GM18508 (cell line): ENCODE results near the gene RBM20.

Source experiments
- ATAC-seq: cut with Tn5 transposase; IDR thresholded peaks from one replicate; pipeline ENCODE4 v1.9.1; 2021; ENCODE audit warnings: moderate number of reproducible peaks; ENCODE audit not compliant: insufficient read depth, unreplicated experiment

The RBM20 gene

DNA sequence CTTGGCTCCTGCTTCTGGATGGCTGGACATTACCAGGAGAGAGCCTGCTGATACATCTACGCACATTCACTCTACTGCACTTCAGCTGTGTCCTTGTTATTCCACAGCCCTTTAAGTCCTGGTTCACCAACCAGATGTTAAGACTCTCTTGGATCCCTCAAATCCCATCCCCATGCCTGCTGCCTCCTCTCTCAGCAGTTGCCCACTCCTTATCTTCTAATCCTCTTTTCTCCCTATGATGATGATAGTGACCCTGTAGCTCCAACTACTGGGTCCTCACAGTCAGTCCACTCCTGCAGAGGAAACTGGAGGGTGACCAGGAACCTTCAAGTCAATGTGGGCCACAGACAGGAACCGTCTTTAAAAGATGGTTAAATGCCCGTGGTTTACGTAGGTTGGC lies 131.3 kb downstream of the RBM20 start:
- no peak for ATAC-seq

DNA sequence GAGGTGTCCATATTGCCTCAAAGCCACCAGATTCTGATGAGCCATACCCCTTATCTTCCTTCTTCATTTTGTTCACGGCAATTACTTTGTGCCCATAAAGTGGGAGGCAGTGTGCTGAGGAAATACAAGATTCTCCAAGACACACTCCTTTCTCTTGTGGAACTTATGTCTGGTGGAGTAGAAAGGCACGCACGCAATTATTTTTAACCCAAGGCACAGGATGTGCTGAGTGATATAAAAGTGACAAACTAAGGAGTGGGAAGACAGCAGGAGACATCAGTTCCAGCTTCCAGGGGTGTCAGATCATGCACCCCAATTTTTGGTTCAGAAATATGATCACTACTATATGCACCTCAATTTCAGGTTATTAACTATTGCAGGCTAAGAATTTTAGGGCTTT lies 132.9 kb downstream of the RBM20 start:
- no peak for ATAC-seq

DNA sequence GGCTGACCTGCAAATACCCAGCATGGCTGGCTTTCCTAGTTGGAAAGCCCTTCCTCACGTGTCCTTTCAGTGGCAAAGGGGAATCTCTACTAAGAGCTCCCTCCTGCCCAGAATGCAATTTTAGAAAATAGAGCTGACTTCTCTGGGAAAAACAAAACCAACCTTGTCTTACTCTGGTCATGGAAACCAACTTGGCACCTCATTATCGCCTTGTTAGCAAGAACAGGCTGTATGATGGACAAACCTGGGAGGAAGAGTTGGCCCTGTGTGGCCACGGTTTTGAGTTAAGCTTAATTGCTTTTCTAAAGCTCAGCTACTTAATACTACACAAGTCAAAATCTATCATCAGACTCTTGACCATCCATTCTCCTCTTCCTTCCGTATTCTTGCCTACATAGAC lies 133.5 kb downstream of the RBM20 start:
- no peak for ATAC-seq

DNA sequence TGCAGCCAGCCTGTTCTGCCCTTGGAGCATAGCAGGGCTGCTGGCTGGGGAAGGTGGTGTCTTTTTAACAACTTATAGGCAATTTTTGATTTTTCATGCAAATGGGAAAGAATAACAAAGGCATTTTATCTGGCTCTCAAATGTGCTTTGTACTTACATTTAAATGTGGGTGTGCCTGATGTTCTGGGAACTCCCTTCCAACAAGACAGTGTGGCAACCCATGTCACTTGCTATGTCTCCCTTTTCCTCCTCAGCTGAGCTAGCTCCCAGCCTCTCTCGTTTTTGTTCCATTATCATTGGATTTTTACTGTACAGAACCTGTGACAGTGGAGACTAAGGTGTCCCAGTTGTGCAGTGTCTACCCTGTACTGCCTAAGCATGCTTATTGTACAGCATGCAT lies 134.1 kb downstream of the RBM20 start:
- no peak for ATAC-seq

DNA sequence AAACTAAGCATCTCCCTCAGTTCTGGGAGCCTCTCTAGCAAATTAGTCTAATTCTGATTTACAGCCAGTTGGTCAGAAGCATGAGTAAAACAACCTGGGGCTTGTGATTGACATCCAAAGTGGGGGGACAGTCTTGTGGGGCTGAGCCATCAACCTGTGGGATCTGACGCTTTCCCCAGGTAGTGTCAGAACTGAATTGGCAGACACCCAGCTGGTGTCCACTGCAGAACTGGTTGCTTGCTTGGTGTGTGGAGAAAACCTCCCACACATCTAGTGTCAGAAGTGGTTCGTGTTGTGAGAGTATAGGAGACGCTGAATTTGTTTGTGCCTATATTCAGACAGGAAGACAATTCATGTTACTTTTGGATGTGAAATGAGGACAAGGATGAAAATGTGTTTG lies 135.4 kb downstream of the RBM20 start:
- no peak for ATAC-seq

DNA sequence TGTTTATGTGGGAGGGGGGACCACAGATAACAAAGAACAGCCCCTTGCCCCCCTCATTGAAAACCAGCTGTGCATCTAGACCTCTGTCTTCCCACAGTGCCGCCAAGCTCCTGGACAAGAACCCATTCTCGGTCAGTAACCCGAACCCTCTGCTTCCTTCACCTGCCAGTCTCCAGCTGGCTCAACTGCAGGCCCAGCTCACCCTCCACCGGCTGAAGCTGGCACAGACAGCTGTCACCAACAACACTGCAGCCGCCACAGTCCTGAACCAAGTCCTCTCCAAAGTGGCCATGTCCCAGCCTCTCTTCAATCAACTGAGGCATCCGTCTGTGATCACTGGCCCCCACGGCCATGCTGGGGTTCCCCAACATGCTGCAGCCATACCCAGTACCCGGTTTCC lies 136.6 kb downstream of the RBM20 start:
- ATAC-seq, result no peak

DNA sequence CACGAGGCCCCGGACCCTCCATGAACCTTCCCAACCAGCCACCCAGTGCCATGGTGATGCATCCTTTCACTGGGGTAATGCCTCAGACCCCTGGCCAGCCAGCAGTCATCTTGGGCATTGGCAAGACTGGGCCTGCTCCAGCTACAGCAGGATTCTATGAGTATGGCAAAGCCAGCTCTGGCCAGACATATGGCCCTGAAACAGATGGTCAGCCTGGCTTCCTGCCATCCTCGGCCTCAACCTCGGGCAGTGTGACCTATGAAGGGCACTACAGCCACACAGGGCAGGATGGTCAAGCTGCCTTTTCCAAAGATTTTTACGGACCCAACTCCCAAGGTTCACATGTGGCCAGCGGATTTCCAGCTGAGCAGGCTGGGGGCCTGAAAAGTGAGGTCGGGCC lies 137.0 kb downstream of the RBM20 start:
- no peak for ATAC-seq

DNA sequence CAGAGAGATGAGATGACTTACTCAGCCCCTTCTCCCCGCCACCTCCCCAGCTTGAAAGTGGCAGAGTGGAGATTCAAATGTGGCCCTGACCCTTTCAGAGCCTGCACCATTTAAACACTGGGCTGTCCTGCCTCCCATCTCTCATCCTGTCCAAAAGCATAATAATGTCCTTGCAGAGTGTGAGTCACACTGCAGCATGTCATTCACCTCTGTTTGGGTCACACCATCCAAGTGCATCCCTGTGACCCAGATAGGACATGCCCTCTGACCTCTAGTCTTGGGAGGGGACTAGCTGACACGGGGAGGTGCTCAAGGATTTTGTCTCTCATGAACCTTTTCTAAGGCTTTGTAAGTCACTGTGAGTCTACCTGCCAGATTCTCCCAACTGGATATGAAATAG lies 138.5 kb downstream of the RBM20 start:
- no peak for ATAC-seq

DNA sequence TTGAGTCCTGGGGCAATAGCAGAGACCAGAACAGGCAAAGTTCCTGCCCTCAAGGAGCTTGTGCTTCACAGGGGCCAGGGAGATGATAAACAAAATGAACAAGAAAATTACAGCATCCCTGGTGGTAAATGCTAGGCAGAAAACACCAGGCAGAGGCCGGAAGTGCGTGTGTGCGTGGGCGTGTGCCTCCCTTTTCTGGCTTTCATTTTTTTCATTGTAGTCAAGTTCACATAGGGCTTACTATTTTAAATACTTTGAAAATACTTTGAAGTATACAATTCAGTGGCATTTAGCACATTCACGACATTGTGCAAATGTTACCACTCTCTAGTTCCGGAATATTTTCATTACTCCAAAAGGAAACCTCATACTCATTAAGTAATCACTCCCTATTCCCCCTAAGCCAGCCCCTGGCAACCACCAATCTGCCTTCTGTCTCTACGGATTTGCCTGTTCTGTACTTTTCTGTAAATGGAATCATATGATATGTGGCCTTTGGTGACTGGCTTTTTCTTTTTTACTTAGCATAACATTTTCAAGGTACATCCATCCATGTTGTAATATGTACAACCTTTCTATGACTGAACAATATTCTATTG lies 139.5 kb downstream of the RBM20 start:
- no peak for ATAC-seq

DNA sequence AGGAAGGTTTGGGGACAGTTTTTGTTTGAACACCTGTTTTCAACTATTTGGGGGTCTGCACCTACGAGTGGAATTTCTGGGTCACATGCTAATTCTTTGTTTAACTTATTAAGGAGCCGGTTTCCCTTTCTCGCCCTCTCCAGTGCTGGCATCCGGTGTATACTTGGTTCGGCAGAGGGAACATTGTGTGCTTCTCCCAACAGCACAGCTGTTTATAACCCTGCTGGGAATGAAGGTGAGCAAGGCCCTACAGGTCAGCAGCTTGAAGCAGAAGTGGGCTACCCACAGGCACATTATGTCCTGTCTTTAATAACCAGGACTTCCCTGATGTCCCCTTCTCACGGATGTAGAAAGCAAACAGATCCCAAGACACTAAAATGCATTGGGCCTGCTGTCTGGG lies 140.1 kb downstream of the RBM20 start:
- ATAC-seq, result no peak

DNA sequence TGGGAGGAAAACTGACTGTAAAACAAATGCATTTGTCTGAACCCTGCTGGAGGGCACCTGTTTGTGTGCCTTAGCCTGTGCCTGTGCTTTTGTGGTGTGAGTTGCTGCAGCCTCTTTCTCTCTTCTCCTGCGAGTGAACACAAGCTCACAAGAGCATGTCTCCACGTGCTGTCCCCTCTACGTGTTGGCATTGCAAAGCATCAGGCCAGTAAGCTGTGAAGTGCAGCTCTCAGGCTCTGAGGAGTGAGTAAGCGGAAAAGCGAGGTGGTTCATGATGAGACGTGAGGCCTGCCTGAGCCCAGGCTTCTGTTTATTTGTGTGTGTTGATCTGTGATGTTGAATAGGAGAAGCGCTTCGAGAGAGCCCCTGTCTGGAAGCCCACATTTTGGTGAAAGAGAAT lies 142.0 kb downstream of the RBM20 start:
- no peak for ATAC-seq

DNA sequence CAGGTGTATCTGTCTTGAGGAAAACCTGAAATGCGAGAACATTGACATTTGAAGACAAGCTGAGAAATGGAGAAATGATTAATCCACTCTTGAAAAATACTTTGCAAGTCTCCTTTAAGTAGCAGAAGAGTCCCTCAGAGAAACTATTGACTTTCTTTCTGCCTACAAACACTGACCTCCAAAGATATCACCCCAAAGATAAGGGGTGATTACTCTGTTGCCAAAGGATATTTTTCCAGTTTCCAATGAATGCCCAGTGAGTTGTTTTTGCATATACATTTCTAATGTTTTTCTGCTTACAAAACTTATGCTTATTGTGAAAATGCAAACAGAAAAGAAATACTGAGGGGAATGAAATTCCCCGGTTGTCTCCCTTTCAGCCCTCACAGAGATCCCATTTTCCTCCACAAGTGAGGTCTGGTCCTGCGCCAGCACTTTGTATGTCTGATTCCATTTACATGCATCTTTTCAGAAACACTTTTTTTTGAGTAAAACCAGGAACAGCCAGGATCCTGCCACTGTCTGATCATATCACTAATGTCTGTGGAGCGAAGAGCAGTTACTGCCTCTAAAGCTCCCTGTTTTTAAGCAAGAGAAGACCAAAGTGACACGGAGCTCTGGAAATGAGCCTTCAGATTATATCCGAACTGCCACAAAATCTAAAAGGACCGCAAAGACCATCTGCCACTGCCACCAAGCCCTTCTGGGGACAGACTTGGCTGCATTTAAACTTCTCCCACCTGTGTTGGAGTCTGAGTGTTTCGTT lies 144.7 kb downstream of the RBM20 start:
- no peak for ATAC-seq

DNA sequence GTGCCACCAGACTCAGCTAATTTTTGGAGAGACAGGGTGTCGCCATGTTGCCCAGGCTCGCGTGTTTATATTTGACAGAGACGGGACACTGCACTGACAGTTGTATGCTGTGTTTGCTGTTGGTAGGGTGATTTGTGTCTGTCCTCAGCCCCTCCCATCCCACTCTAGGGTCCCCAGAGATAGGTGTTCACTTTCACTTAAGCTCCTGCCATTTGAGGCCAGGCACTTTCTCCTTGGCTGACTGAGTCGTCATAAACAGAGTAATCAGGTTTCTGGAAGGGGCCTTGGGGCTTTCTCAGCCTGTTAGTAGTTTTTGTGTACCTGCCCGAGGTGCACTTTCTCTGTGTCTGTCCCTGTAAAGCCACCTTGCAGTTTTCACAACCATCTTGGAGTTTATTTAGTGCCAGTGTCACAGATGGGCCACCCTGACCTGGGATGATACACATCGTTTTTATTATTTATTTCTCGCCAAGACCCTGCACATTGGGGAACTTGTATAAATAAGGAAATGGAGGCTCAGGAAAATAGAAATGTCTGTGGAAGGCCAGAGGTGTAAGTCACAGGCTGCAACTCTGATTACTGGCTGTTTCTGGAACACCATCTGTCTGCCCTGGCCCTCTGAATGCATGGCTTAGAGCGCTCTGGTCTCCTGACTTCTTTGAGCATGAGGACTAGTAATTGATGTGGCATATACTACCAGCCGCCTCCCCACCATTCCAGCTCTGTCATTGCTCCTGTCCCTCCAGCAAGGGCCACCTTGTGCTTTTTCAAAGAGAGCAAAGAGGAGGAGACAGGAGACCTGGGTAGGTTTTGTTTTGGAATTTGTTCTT lies 145.7 kb downstream of the RBM20 start:
- no peak for ATAC-seq

DNA sequence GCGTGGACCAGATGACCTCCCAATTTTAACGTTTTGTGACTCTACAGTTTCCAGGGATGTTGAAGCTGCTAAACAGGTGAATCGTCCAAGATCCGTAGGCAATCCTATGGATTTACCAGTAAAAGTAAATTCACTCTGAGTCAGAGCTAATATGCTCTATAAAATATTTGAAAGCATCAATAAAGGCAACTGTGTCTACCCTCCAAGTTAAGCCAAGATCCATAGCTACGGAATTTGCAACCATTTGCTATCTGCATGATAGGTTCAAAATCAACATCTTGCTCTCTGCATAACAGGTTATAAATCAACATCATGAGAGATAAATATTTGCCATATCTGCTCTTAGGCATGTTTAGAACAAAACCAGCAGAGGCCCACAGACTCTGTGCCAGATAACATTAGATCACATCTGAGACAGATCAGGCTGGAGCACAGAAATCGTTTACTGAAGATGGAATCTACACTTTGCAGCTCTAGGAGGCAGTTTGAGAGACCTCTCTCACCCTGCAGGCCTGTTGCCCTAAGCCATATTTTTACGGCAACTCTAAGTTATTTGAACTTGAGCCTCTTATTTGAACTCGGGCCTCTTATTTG lies 146.9 kb downstream of the RBM20 start:
- no peak for ATAC-seq

DNA sequence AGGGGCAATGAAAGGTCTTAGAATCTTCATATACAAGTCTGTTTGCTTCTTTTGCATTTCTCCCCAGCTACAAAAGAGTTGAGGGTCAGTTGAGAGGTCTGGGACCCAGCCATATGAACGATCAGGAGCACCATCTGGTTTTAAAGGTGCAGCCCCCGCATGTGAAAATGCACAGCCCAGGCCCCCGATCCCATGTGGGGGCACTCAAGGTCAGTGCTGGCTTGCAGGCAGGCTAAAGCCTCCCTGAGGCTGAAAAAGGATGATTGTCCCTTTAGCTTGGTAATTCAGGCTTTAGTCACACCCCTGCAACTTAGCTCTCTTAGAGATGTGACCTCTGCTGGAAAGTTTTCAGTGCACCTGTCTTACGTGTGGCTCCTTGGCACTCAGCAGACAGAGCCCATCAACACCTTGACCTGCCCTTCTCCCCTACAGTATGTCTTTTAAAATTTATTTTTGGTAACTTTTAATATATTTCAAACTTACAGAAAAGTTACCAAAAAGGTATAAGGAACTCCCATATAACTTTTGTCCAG lies 147.5 kb downstream of the RBM20 start:
- ATAC-seq, result no peak

DNA sequence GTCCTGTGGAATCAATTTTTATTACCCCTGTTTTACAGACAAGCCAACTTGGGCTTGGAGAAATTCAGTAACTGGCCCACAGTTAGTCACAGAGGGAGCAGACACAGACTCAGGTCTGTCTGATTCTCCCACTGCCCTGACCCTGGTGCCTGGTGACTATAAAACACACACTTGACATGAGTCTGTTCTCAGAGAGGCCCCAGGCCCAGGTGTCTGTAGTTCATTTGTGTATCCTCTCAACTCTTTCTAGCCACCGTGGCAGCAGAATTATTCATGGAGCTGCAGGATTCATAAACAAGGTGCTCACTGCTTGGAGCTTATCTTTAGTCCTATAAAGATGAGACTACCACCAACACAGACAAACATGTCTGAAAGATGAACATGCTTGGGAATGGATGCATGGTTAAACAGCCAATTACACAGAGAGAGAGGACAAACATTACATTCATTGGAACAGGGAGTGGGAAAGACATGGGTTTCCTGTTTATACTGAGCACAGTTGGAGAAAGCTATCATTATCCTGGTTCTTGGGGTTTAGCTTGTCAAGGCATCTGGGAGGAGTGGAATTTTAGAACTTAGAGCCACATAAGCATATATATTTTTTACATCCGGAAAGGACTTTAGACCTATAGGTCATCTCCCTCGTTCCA lies 148.5 kb downstream of the RBM20 start:
- ATAC-seq, result no peak

DNA sequence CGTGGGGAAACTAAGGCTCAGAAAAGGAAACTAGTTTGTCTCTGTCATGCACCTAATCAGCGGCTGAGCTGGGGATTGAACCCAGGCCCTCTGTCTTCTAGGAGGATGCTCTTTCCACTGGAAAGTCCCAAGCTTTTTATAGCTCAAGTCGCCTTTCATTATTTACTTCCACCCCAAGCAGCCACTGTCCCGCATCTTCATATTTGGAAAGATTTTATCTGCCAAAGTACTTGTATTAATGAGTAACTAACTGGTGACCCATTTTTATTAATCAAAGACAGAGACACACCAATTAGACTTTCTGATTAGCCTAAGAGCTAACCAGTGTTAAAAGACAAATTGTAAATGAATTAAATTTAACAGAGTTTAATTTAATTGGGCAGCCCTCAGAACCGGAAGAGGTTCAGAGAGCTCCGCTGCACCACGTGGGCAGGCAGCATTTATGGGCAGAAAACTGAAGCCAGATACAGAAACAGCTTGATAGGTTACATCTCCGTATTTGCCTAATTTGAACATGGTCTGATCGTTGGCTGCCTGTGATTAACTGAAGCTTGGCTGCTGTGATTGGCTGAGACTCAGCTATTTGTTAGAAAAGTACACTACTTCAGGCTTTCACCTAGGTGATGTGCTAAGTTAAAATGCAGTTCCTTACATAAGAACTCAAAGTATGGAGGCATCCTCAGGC lies 149.1 kb downstream of the RBM20 start:
- no peak for ATAC-seq

DNA sequence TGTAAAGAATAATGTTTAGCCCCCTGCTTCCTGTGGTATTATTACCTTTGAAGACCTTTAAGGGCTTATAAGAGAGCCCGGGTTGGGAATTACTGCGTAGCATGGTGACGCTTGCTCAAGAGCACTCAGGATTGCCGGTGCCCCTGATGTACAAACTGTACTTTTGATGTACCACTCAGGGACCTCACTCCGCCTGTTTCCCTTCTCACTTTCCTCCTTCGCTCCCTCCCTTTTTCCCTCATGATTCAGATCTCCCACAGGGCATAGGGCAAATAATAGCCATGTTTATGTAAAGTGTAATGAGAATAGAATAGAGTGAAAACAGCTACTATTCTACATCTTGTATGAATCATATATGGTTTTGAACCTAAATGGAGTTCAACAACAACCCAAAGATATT lies 149.8 kb downstream of the RBM20 start:
- ATAC-seq, result no peak

DNA sequence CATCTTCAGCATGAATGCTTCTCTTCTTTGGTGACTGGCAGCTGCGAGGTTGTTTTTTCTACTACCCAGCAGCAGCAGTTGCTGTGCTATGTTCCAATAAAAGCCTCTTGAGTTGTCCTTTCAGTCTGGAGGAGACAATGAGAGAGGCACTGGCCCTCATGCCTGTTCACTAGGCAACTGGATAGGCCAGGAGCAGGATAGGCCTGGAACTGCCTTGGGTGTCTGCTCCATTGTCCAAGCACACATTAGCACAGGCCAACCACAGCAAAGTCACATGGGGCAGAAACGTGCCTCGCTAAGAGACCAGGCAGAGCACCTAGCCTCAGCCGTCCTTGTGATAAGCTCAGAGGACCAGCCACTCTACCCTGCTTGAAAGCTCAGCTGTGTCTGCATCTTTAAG lies 150.7 kb downstream of the RBM20 start:
- ATAC-seq, result no peak

DNA sequence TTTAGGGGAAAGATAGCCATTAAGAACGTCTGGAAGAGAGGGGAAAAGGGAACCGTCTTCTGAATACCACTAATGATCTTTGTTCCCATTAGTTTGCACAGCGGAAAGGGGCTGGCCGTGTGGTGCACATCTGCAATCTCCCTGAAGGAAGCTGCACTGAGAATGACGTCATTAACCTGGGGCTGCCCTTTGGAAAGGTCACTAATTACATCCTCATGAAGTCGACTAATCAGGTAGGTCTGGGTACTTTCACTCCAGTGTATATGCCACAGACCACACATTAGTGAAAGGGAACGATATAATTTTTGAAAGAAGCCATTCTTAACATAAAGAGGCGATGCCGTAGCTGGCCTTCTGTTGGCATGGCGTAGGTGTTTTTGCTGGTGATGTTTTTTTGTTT lies 153.3 kb downstream of the RBM20 start:
- no peak for ATAC-seq
